ENCODE measurements around the gene FARS2.

Gene FARS2

GRCh38 chr6:5478380-5478779 lies 217.1 kb downstream of the FARS2 start:
- H3K9me3 ChIP-seq (ENCODE audit: control insufficient read depth, insufficient read depth, low read depth, low read length): no peaks in the 10 kb centered on the region
- ChIA-PET CTCF (interaction anchor here (0.6 to 1.3 kb wide), 2 partner anchors 8 to 10 kb away, joined by 3 to 7 read pairs; no protein-coding TSS in a partner anchor), POLR2A (no interaction called here)
- no peaks in the 10 kb centered on the region for H3K4me1 ChIP-seq (ENCODE audit: control insufficient read depth, insufficient read depth, low read length)
- TF ChIP-seq ZNF16 (tag by site-specific recombination; IDR thresholded peaks at IDR 0.05; ENCODE audit: low read depth) (no peak), ZIC2 (tag by site-specific recombination; IDR thresholded peaks at IDR 0.05) (no peak), ZFHX2 (tag by site-specific recombination; conservative IDR thresholded peaks at IDR 0.05) (no peak), ZNF548 (tag by site-specific recombination; IDR thresholded peaks at IDR 0.05) (no peak), ZNF2 (tag by site-specific recombination; IDR thresholded peaks at IDR 0.05) (no peak), PRDM2 (tag by site-specific recombination; IDR thresholded peaks at IDR 0.05; ENCODE audit: borderline replicate concordance) (no peak), ZNF658 (tag by site-specific recombination; IDR thresholded peaks at IDR 0.05) (no peak), ZNF114 (tag by site-specific recombination; IDR thresholded peaks at IDR 0.05) (no peak), ZBTB21 (tag by site-specific recombination; IDR thresholded peaks at IDR 0.05) (no peak), TRIM28 (IDR thresholded peaks at IDR 0.05; ENCODE audit: borderline replicate concordance, low read length) (no peak), OVOL3 (tag by site-specific recombination; IDR thresholded peaks at IDR 0.05) (no peak), ZNF169 (tag by site-specific recombination; IDR thresholded peaks at IDR 0.05) (no peak), ZNF394 (tag by site-specific recombination; IDR thresholded peaks at IDR 0.05; ENCODE audit: borderline replicate concordance) (no peak), ZNF830 (tag by site-specific recombination; IDR thresholded peaks at IDR 0.05; ENCODE audit: low read depth) (no peak), HOXA7 (CRISPR knock-in tag; IDR thresholded peaks at IDR 0.05; ENCODE audit: borderline replicate concordance) (no peak), ZFP69B (tag by site-specific recombination; IDR thresholded peaks at IDR 0.05) (no peak), SETDB1 (IDR thresholded peaks at IDR 0.05; ENCODE audit: insufficient read length, low read length) (no peak), ELK4 (IDR thresholded peaks at IDR 0.05; ENCODE audit: borderline replicate concordance, low read depth, low read length) (no peak), ZSCAN4 (tag by site-specific recombination; IDR thresholded peaks at IDR 0.05) (no peak), ZNF571 (tag by site-specific recombination; IDR thresholded peaks at IDR 0.05) (no peak)
- H3K4me3 ChIP-seq (ENCODE audit: low read depth, low read length): no peak overlapping the region
- no peak overlapping the region for H3K27ac ChIP-seq (ENCODE audit: extremely low read depth, low read depth, low read length)
- H3K36me3 ChIP-seq (ENCODE audit: control insufficient read depth in 2 of 2, insufficient read depth in 1 of 2, low read length in 2 of 2): no peaks in the 10 kb centered on the region
